GM12878 (cell line): Measurements from ENCODE around the gene TACR1. TPM values are rescaled to one million over a fixed set of nuclear protein-coding genes. Genes with fewer than 3 reads are reported as not detected.

ENCODE experiments used
- ATF7 ChIP-seq: fragments of 450-650 bp; IDR thresholded peaks from 2 replicates; pipeline ENCODE4 v1.6.1; 2016; ENCODE audit warnings: low read depth, mild to moderate bottlenecking
- BCLAF1 ChIP-seq: fragments of 450-650 bp; IDR thresholded peaks from 2 replicates; pipeline ENCODE4 v1.6.1; 2017; ENCODE audit warnings: antibody characterized with exemption, mild to moderate bottlenecking, moderate library complexity
- CREM ChIP-seq: IDR thresholded peaks from 2 replicates; pipeline ENCODE4 v1.6.1; 2014; ENCODE audit warnings: antibody characterized with exemption, low read depth
- CUX1 ChIP-seq: IDR thresholded peaks from 2 replicates; pipeline ENCODE4 v1.6.1; 2012; ENCODE audit warnings: improper control_type of control experiment, low read depth, low read length; ENCODE audit not compliant: insufficient replicate concordance
- EED ChIP-seq: sonication (generic); IDR thresholded peaks from 2 replicates; pipeline ENCODE4 v1.6.1; 2016; ENCODE audit warnings: antibody characterized with exemption, low read depth
- IKZF1 ChIP-seq: fragments of 450-650 bp; conservative IDR thresholded peaks from 2 replicates; pipeline ENCODE4 v1.6.1; 2017; ENCODE audit warnings: antibody characterized with exemption, mild to moderate bottlenecking
- polyA plus RNA-seq, 11 experiments: library from polyadenylated mRNA; depleted of rRNA in 4 of 11; unstranded in 6 of 11; stranded (reverse) in 5 of 11; fragments of >200 nt; fragmentation: Nextera tagmentation in 4 of 11; fragmentation: Illumina TruSeq in 1 of 11; extraction: Ambion mirVana in 4 of 11; extraction: Trizol in 1 of 11; gene quantifications; 1 replicate in 1 of 11; 2 replicates in 10 of 11; pipeline versions ENCODE4 v1.2.1 to v1.2.3, GENCODE V29; 2011 to 2016; ENCODE audit warnings: inconsistent platforms in 2 of 11, missing spikeins in 2 of 11, low read depth in 1 of 11
- total RNA-seq, 4 experiments: library from RNA; depleted of rRNA in 3 of 4; stranded (reverse); fragments of >200 nt in 3 of 4; fragmentation: Illumina TruSeq in 1 of 4; extraction: Trizol in 1 of 4; gene quantifications; 2 replicates each; pipeline versions ENCODE4 v1.2.1 to v1.2.3, GENCODE V29; 2013 to 2021
- TF ChIP-seq, protein P1 (sequence below): fragments of 450-650 bp; IDR thresholded peaks from 2 replicates; pipeline ENCODE4 v1.6.1; 2016; ENCODE audit warnings: mild to moderate bottlenecking

Gene TACR1
- total and polyA plus RNA-seq, 10 of the 15 experiments (the other 5 are each of a cell fraction or from before 2014, with no cell fraction given): 0.04 to 1.4 (median 0.15) TPM

DNA sequence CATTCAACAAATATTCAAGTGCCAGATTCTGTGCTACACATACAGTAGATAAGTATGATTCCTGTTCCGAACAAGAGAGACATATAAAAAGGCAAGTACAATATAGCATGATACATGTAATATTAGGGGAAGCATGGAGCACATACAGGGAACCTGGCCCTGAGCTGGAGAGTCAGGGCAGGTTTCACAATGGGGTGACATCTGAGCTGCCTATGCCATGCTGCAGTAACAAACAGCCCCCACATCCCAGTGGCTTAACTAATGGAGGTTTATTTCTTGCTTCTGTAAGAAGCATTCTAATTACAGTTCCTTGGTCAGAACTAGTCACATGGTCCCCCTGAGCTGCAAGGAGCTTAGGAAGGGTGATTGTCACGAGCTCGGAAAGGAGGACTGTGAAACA is 27.3 kb upstream of the TACR1 start (continued):
- TF ChIP-seq BCLAF1: no peak
- TF ChIP-seq CUX1: no peak
- TF ChIP-seq, protein P1, sequence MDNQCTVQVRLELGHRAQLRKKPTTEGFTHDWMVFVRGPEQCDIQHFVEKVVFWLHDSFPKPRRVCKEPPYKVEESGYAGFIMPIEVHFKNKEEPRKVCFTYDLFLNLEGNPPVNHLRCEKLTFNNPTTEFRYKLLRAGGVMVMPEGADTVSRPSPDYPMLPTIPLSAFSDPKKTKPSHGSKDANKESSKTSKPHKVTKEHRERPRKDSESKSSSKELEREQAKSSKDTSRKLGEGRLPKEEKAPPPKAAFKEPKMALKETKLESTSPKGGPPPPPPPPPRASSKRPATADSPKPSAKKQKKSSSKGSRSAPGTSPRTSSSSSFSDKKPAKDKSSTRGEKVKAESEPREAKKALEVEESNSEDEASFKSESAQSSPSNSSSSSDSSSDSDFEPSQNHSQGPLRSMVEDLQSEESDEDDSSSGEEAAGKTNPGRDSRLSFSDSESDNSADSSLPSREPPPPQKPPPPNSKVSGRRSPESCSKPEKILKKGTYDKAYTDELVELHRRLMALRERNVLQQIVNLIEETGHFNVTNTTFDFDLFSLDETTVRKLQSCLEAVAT: no peak
- TF ChIP-seq EED: no peak
- no peak for TF ChIP-seq CREM
- no peak for TF ChIP-seq IKZF1
- TF ChIP-seq ATF7: no peak
